ENCODE data around the gene SLC17A1.

SLC17A1 gene, protein sequence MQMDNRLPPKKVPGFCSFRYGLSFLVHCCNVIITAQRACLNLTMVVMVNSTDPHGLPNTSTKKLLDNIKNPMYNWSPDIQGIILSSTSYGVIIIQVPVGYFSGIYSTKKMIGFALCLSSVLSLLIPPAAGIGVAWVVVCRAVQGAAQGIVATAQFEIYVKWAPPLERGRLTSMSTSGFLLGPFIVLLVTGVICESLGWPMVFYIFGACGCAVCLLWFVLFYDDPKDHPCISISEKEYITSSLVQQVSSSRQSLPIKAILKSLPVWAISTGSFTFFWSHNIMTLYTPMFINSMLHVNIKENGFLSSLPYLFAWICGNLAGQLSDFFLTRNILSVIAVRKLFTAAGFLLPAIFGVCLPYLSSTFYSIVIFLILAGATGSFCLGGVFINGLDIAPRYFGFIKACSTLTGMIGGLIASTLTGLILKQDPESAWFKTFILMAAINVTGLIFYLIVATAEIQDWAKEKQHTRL

DNA sequence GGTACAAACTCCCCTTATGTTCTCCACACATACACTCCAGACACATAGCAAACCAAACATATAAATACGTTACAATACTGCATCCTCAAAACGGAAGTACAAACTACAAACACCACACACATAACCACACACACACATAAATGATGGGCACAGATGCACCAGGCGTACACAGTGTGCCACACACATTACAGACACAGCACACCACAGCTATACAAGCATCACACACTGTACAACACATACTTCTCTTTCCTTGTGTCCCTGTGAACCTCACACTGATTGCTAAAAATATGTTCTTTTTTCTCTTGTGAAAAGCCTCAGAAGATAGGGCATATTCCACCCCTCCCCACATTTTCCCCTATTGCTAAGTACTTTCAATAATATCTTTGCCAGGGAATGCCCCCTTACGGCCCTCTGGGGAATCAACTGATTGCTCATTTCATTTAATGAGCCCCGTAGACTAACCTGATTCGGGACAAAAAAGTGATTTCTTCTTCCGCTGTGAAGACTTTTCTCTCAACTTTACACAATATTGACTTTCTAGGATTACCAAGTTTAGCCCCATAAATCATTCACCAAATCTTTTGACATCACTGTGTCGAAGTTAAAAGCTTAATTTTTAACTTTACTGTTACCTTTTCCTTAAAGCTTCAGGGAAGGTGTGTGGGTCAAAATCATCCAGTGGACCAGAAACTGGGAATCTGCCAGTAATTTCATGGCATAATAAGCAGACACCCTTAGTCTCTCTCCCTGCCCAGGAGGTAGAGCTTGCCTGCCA is at the start of gene SLC17A1:
Gene SLC17A1 (minus strand): TSS at position 521 of the 775 bp plus-strand sequence. CDS start 1,495 bp downstream, outside the sequence.
- no peak for DNase-seq

DNA sequence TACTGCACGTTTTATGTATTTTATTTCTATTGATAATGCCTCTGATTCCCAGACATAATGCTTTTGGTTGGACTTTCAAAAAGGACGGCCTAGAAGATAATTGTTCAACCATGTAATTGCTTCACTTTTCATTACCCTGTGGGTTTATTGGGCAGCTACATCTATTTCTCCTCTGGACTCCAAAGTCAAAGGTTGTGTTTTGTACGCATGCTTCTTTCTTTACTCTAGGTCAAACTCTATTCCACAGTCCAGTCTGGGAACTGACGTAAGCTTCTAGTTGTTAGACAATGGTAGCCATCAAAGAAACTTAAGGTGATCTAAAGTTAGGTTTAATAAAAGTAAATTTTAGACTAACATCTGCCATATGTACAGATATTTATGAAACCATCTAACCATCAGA is 48.7 kb upstream of the SLC17A1 start:
- DNase-seq, result no peak

DNA sequence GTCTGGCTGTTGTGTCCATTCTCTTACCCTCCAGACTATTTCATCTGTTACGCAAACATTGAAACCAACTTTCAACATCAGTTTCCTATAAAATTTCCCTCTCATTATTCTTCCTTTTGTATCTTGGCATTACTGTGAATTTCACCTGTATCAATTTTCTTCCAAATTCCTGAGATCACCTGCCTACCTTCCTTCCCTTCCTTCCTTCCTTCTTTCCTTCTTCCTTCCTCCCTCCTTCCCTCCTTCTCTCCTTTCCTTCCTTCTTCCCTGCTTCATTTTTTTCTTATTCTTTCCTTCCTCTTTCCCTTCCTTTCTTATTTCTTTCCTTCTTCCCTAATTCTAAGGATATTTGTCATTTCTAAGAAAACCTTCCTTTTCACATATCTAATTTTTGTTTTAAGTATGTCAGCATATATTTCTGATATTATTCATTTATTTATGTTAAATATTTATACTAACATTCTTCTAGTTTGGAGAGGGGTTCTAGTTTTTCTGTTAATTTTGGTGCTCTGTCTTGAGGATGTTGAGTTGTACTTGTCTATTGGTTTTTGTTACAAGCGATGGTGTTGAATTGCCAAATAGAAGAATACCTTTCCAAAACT is 47.0 kb upstream of the SLC17A1 start:
- DNase-seq, result no peak

DNA sequence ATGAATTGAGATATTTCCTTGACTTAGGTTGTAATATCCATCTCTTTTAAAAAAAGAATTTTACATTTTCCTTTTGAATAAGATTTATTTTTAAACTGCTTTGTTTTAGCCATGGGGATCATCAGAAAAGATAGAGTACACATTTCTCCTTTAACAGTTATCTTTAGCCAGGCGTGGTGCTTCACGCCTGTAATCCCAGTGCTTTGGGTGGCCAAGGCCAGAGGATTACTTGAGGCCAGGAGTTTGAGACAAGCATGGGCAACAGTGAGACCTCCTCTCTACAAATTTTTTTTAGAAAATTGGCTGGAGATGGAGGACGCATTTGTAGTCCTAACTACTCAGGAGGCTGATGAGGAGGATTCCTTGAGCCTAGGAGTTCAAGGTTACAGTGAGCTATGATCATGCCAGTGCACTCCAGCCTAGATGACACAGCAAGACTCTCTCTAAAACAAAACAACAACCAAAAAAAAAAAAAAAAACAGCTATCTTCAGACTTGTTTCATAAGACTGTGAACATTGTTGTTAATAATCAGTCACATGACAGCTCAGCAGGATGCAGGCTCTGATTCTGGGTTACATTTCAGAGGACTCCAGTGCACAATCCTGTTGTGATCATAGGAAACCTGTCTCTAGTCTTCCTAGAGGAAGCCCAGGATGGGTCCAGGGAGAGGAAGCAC is 44.2 kb upstream of the SLC17A1 start:
- no peak for DNase-seq

DNA sequence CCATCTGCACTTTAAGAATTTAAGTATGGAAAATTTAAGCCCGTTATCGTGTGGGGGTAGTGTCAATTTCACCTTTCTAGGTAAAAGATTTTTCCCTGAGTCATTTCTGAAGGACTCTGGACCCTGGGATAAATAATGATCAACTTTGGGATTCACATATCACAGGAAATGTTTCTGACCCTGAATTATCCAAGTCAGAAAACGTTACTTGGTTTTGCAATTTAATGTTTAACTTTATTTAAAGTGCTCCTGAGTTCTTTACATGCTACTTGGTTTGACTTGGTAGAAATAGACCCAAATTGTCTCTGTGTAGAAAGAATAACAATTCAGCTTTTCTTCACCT is 43.7 kb upstream of the SLC17A1 start:
- DNase-seq, result no peak

DNA sequence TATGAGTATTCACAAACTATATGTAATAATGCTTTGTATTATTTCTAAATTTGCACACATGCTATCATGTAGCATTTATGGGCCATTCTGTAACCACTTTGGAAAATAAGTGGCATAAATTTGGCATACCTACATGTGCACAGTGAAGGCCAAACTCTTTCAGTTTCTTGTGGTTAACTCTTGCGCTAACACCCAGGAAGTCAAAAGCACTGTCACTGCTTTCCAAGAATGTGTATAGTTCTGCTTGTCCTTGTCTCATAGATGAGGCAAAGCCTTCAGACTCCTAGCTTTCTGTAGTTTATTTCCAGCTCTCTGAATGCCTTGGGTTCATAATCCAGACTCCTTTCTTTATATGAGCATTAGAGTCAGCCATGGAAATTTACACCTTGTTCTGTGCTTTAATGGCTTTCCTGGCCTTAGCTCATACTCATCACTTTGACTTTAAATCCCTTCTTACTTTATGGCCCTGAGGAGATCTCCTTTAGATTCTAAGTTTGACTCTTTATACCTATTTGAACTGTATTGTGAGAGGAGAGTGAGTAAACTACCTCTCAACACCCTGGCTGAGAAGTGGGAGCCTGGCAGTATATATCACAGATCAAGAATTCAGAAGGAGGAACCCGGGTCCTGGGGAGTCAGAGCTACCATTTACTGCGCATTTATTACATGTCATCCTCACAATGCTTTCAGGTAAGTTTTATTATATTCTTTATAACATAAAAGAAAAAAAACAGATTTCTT is 43.1 kb upstream of the SLC17A1 start:
- peak in 1 of 2 donors; percentile 34 for DNase-seq

DNA sequence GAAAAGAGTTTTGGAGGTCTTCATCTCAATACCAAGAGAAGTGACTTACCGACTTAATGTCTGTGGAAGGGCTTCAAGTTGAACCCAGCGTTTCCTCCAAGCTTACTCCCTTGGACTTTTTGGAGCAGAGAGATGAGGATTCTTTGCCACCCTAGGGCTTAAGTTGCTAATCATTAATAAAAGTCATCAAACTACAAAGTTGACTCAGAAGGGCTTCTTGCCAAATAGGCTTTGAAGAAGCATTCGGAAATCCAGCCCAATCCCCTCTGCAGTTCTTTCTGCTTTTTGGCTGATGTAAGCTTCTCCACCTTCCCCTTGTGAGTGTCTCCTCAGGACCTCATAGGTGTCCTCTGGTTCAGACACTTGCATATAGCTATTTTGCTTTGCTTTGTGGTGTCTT is 42.3 kb upstream of the SLC17A1 start, which contains the start of gene SLC17A3:
Gene SLC17A3 (minus strand): TSS at position 126 of the 400 bp plus-strand sequence. CDS start 5,856 bp downstream, outside the sequence.
- DNase-seq, result no peak

DNA sequence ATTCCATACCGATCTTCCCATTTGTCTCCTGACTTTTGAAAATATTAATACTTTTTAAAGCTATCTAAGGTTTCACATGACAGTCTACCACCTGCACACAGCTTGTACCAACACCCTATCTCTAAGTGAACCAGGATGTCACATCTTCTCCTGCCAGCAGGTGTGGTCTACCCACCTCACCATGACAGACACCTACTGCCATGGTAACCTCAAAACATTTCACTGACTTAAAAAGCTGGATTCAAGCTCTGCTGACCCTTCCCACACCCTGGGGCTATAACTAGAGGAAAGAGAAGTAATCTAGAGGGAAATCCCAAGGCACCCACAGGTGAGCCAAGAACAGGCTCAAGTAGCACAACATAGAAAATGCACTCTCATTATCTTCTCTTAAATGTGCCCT is 41.0 kb upstream of the SLC17A1 start:
- peak; percentile 16 to 66 for DNase-seq

DNA sequence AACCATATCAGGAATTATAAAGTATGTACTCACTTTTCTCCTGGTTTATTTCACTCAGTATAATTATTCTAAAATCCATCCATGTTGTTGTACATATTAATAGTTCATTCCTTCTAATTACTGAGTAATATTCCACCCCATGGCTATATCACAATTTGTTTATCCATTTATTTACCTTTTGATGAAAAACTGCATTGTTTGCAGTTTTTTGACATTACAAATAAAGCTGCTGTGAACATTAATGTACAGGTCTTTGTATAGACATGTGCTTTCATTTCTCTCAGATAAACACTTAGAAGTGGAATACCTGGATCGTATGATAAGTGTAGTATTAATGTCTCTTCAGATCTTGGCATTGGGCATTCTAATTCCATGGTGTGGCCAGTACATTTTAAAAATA is 38.0 kb upstream of the SLC17A1 start:
- DNase-seq, result no peak

DNA sequence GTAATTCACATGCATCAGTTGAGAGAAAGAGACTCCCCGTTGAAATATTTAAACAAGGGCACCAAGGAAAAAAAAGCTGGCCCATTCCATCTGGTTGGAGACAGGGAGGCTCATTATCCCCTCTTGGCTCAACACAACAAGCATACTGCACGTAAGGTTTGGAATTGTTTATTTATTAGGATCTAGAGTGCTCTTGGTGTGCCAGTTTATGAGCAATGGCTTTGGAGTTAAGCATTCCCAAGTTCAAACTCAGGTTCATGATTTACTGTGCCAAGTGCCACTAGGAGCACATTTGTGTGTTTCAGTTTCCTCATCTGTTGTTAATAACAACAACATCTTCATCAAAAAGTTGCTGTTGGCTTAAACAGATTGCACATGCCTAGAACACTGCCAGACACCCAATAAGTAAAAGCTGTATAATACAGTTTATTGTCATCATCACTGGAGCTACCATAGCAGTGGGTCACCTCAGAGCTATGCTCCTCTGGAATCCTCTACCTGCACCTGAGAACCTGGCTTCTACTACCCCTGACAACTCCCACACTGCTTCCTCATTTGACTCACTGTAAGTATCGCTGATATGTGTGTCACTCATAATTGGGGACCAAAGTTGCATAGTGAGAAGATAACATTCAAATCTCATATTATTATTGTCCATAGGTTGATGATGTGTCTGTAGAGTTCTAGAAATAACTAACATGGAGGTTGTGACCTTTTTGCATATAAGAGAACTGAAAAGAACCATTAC is 36.8 kb upstream of the SLC17A1 start:
- DNase-seq, result no peak

DNA sequence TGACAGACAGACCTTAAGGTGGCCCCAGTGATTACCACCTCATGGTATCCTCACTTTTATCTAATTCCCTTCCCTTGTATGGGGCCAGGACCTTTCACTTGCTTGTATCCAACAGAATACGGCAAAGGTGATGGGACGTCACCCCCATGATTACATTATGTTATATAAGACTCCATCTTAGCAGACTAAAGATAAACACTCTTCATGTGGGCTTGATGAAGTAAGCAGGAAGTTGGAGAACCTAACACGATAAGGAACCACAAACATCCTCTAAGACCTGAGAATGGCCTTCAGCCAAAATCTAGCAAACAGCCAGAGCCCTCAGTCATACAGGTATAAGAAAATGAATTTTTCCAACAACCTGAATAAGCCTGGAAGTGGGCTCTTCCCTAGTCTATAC is 34.2 kb upstream of the SLC17A1 start:
- DNase-seq, result peak; percentile 12 to 72

DNA sequence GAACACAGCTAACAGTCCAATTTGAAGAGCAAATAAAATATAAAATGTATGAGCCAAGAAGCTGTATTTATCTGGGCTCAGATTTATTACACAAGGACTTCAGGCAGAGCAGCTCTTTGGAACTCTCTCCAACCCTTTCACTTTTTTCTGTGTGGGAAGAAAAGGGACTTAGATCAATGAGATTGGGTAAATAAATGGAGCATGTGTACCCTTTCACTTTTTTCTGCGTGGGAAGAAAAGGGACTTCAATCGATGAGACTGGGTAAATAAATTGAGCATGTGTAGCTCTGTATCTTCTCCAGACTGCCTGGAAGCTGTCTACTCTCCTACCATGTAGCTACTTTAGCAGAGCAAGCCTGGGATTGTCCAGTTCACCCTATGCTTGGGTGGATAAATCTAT is 31.5 kb upstream of the SLC17A1 start:
- DNase-seq, result no peak

DNA sequence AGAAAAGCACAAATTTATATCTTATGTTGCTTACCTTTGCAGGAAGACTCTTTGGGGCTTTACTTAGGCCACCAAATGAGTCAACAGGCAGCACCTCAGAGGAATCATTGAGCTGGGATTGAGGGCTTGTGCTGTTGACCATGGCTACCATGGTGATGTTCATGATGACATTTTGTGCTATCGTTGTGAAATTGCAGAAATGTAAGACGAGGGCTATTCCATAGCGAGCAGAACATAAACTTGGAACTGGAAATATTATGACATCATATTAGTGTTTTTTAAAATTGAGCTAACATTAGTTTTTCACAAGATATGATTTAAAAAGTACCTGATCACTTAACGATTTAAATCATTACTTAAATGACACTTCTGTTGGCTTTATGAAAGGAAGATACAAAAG is 30.3 kb upstream of the SLC17A1 start:
- no peak for DNase-seq

DNA sequence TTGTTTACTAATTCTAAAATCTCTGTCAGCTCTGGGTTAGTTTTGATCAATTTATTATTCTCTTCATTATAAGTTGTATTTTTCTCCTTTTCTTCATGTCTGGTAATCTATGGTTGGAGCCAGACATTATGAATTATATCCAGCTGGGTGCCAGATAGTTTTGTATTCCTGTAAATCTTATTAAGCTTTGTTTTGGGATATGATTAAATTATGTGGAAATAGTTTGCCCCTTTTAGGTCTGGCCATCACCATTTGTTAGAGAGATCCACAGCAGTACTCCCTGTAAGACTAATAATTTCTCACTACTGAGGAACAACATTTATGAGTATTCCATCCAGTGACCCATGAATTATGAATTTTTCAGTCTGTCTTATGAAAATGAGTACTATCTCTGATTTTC is 20.9 kb upstream of the SLC17A1 start:
- DNase-seq, result no peak

DNA sequence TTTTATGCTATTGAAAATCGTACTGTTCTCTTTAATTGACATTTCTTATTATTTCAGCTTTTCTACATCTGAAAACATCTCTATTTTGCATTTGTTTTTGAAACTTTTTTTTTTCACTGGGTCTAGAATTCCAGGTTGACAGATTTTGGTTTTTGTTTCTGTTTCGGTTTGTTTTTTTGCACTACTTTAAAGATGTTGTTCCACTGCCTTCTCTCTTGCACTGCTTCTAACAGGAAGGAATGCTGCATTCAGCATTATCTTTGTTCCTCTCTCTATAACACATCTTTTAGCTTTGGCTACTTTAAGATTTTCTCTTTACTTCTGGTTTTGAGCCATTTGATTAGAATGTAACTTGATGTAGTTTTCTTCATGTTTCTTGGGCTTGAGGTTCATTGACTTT is 20.1 kb upstream of the SLC17A1 start:
- peak in 1 of 2 donors; percentile 9 for DNase-seq

DNA sequence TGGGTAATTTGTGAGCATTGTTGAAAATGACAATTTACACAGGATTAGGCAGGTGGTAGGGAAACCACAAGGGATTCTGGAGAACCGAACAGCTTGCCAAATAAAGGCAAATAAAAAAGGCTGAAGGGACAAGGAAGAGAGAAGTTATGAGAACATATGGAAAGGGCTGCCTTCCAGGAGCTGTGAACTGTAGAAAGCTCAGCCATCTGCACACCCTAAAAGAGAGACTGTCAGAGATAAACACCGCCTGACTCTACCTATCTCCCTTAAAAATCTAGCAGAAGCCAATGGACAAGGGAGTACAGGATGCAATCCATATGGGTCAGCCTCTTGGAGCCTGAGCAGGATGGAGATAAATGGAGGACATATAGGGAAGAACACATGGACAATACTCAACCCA is 12.7 kb upstream of the SLC17A1 start:
- DNase-seq, result no peak

DNA sequence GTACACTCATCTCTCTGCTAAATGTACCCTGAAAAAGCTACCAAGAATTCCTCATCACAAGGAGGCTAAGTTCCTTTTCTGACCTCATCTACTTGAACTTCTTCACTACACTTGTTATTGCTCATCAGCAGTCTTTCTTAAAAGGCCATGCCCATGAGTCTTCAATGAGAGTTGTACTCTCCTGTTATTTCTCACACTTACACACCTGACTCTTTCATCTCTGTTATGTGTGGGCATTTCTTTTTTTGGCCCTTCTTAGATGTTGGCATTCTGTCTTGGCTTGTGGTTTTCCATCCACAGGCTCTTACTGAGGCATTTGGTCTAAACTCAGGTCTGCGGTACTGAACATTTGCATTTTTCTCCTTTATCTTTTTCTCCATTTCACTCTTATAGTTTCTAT is 10.7 kb upstream of the SLC17A1 start:
- no peak for DNase-seq

DNA sequence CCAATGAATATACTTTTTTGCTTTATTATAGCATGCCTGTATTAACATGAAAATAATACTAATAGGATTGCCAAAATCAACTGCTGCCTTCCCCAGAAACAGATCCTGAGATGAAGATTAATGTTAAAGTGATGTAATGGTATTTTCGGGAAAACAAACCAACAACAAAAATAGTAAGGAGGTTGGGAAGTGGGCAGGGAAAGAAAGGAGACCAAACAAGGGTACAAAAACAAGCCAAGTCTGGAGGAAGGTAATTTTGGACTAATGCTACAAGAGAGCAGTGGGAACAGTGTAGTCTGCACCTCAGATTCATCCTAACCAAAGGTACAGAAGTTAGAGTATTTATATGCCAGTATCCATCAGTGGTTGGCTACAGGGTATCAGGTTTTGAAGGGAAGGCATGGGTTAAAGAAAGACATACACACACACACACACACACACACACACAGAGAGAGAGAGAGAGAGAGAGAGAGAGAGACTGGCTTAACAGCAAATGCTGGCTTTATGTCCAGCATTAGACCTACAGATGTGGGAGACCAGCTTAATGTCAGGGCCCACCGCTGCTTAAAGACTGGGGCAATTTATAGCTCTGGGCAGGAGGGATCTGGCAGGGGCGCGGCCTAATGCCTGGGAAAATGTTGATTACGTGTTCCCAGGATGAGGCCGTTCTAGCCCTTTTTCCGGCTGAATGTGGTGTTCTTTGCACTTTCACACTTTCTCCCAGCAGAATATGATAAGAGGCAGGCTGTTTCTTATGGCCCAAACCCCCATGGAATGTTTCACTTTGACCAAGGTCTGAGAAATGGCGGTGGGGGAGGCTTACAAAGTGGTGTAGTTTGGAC is 3.8 kb upstream of the SLC17A1 start:
- DNase-seq, result no peak

DNA sequence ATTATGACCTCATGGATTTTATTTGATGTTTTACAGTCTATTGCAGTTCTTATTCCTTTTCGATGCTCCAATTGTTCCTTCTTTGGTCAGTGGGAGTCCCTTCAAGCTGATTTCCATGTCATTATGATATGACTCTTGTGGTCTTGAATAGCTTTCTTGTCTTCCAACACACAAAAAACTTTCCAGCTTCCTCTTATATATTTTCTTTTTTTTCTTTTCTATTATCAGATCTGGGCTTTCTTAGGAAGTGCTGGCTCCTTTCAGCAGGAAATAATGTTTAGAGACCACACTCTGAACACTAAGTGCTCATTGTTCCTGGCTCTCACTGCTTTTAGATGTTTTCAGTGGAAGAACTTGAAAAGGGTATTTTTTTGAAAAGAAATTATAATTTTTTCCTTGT is 3.1 kb upstream of the SLC17A1 start:
- no peak for DNase-seq

DNA sequence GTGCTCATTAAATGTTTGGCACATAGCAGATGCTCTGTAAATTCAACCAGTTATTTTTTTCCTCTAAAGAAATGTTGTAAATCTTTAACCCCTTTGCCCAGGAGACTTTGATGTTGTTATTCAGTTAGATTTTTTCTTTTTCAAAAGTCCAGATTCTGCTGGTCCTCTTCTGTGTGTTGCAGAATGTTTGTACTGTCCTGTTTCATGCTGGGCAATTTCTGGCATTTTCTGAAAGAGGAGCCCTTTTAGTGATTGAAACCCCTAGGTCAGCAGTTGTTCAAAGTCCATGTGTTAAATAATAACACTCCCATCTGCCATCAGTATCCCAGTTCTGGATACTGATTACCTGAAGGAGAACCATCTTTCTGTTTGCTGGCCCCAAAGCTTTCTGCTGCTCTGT is 1.3 kb upstream of the SLC17A1 start:
- no peak for DNase-seq

DNA sequence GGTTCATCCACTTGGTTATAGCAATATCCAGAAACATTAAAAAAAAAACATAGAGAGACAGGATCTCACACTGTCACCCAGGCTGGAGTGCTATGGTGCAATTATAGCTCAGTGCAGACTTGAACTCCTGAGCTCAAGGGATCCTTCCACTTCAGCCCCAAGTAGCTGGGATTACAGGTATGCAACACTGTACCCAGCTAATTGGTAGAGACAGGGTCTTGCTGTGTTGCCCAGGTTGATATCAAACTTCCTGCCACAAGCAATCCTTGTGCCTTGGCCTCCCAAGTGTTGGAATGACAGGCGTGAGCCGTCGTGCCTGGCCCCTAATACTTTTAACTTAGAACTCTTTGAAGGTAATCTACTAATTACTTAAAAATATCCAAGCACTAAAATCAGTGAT is 818 bp upstream of the SLC17A1 start:
- no peak for DNase-seq
